8988T (cell line): Measurements from ENCODE around the gene PITPNB.

Source experiments
- DNase-seq: peaks from one replicate; pipeline ENCODE4 v3.0.0; 2011

Gene PITPNB

DNA sequence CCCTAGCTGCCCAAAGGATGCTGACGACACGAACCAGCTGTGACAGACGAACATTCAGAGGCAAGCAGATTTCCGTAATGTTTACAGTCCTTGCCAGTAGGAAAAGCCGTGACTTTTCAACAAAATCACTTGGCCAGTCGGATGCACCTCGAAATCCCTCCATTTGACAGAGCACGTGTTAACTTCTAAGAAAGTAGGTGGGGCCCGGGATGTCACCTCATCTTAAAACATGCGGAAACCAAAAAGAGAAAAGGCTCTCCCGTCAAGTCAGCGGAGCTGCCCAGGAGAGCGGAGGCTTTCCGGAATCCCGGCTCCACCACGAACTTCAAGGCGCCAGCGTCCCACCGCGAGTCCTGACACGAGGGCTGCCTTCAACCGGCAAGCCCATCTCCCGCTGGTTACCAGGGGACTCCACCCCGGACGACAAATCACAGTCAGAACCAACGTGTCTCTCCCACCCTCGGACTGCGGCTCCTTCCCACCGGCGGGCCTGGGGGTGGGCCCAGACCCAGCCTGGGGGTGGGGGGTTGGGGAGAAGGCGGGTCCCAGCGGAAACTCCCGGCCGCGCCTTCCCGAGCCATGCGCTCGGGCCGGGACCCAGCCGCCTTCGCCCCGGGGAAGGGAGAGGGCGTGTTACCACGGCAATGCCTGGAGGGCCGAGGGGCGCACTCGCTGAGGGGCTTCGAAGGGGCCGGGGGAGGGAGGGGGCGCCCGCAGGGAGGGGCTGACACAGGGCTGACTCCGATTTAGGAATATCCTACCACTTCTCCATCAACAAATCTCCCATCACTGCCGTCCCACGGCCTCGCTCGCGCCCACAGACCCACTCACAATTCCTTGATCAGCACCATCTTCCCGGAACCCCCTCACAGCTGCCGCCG is 475 bp downstream of the PITPNB start:
- DNase-seq, result no peak

DNA sequence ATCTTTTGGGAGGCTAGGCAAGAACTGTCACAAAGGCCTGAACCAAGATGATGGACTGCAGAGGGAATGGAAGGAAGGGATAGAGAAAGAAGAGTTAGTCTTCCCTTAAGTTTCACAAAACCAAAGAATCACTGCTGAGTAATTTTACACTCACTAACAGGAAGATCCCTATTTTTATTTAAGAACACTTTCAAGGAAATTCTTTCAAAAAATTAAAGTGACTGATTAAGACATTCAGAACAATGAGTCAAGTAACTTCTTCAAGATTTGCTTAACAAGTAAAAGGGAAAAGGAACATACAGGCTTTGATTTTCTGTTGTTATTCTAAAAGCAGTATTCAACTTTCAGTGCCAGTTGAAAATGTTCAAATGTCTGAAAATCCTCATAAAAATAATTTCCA is 3.1 kb downstream of the PITPNB start:
- no peak for DNase-seq

DNA sequence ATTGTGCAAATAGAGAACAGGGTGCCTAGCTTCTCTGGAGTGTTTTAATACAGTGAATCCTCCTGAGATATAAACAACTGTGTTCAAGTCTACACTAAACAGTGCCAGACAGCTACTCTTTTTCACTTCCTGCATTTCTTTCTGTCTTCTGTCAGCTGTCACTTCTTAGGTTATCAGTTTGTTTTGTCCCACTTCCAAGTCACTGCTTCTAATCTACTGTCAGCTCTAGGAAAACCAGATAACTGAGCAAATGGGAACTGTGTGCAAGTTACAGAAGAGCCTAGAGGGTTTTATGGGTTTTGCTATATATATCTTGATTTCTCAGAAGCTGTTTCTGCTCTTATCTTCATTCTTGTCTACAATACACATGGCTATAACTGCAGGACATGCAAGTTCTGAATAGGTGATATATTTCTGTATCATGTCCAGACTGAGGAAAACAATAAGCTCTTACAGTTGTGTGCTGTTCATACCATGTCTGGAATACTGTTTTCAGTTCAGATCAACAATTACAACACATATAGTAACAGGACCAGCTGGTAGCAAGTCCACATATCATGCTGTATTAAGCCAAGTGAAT is 5.8 kb downstream of the PITPNB start:
- no peak for DNase-seq

DNA sequence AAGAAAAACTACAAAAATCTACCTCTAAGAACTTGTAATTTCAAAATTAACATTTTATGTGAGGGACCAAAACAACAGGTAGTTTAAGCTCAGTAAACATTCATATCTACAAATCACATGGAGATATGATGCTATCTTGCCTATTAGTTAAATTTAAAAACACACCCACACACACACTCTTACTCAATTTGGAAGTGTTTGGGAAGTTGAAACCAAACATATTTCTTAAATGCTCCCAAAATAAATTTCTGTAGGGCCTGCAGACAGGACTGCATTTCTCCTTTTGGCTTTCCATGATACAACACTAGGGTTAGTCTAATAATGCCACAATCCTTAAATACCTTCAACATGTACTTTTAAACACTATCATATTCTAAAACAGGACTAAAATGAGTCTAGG is 7.0 kb downstream of the PITPNB start:
- no peak for DNase-seq

DNA sequence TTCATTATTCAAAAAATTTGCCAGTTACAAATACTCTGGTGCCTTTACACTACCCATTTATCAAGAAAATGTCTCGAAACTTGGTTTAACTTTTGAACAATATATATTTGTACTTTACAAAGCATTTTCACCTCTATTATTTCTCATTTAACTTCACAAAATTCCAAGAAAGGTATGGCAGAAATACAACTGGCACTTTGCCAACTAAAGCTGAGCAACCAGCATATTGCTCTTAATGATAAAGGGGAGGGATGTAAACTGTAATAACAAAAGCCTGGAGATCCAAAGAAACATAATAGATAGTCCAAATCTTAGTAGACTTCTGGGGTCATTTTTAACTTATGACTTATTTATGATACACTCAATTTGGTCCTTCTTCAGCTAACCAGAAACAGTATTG is 7.7 kb downstream of the PITPNB start:
- no peak for DNase-seq

DNA sequence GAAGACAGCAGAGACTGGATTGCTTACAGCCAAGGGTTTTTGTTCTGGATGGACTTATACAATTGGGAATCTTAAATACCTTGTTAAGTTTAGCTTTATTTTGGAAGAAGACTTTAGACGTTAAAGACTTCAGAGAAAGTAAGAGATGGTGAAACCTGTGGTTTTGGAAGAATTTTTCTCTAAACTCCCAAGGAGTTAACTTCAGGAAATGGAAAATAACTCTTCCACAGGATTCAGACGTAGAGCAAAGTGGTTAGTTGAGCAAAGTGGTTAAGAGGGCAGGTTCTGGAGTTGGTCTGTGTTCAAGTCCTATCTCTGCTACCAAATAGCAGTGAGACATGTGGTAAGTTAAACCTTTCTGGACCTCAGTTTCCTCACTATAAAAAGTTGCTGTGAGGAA is 12.8 kb downstream of the PITPNB start:
- DNase-seq, result no peak

DNA sequence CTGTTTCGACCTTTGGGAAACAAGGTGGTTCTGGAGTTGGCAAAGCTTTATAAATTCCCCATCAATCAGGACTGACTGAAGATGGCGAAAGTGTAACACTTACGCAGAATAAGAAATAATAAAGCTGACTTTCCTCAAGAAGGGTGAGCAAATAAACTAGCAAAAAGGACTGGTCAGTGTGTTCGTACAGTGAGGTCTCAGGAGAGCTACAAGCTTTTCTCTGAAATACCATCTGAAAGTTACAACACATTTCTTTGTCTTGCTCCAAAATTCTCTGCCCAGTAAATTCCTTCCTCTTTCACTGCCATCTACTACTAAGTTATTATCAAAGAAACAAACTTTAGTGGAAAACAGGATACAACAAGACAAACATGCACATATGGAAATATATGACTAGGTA is 13.4 kb downstream of the PITPNB start:
- DNase-seq, result no peak

DNA sequence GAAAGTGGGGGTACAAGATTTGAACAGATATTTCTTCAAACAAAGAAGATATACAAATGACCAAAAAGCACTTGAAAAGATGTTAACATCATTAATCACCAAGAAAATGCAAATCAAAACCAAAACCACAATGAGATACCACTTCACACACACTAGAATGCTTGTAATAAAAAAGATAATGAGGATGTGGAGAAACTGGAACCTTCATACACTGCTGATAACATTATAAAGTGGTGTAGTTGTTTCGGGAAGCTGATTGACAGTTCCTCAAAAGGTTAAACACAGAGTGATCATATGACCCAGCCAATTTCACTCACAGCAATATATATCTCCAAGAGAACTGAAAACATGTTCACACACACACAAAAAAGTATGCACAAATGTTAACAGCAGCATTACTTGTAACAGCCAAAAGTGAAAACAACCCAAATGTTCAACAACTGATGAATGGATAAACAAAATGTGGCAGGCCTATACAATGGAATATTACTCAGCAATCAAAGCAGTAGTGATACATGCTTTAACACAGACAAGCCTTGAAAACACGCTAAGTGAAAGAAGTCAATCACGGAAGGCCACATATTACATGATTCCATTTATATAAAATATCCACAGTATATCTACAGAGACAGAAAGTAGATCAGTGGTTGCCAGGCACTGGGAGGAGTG is 15.1 kb downstream of the PITPNB start:
- no peak for DNase-seq

DNA sequence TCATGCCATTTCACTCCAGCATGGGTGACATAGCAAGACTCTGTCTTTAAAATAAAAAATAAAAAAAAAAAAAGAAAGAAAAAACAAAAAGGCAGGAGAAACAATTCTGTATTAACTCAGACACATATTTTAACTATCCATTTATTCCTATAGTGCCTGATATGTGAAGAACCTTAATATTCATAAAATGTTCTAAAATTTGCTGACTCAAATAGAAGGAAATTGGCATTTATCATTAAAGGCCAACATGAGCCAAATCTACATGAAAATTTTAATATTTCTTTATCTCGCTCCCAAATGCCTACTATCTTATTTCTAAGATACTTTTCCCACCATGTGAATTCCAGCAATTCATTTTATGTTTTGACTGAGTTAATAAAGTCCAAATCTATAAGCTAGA is 18.9 kb downstream of the PITPNB start:
- DNase-seq, result no peak

DNA sequence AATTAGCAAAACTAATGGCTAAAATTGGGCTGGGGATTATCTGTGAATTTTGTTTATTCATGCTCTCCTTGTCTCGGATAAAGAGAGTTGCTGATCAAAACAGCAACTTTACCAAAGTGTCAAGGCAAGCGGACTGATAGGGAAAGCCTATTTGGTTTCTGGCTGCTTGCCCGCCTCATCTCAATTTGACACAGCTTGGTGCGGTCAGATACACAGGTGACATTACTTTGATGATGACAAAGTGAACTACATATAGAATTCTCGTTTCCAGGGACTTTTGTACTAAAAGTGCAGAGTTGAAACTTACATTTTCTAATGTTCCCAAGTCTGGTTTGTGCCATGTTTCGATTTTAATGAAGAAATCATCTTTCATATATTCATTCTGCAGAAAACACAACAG is 22.8 kb downstream of the PITPNB start:
- DNase-seq, result no peak

DNA sequence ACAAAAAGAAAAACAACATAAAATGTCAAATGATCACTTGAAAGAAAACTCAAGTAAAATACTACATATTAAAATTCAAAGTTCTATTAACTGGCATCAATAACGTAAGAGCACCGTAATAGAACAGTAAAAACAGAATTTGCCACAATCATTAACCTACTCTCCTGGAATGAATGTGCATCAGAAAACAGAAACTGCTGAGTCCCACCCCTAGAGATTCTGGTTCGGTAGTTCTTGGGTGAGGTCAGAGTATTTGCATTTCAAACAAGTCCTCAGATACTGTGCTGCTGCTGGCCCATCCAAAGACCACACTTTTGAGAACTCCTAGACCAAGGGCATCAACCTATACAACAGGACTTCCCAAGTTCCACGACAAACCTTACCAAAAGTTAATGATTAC is 23.5 kb downstream of the PITPNB start:
- no peak for DNase-seq

DNA sequence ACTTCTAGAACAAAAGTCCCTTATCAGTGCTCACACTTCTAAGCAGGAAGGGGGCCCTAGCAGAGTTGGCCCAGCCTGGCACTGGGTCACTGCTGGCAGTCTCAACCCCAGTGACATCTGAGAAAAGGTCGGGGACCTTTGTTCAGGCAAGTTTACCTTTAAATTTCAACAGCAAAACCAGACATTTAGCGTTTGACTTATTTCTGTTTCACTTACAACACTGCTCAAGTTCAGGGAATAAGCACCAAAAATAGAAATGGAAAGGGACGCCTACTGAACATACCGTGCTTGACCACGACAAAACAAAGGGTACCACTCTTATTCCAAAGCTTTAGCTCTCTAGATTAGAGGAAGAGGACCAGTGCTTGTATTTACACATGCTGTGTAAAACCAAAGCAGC is 26.2 kb downstream of the PITPNB start:
- DNase-seq, result no peak

DNA sequence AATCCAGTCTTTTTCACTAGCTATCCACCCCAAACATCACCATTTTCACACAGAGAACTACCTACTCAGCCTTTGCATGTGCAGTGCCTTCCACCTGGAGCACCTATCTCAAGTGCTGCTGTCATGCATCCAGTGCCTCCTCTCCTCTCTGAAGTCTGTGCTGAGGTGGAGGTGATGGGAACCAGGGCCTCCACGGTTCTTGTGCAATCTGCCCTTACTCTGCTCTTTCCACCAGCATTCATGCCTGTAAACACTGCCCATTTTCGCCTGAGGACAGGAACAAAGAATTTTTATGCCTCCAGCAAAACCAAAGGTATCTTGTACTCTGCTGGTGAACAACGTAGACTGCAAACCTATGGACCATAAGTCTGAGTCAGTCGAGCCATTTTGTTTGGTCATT is 27.0 kb downstream of the PITPNB start:
- no peak for DNase-seq

DNA sequence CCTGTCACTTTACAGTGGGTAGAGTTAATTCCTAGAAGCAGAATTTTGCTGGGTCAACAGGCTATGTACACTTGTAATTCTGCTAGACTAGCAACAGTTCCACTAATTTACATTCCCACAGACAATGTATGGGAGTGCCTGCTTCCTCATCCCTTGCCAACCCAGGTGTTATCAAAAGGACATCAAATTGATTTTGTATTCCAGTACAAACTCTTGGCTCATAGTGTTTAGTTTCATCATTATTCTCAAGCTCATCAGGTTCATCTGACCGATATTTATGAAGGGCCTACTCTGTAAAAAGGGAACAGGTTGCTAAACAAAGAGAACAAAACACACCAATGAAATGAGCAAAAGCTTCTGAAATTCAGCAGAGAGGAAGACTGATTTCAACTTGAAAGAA is 30.7 kb downstream of the PITPNB start:
- DNase-seq, result no peak

DNA sequence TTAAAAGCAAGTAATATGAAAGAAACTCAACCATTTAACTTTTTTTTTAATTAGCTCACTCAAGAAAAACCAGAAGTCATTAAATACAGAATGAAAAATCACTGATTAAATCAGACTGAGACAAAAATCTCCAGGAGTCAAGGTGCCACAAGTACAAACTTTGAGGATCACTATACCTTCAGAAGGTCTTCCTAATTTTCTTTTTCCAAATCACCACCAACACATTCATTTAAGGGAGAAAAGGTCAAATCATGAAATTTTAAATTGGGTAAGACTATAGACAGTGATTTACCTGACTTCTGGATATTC is 32.3 kb downstream of the PITPNB start:
- no peak for DNase-seq

DNA sequence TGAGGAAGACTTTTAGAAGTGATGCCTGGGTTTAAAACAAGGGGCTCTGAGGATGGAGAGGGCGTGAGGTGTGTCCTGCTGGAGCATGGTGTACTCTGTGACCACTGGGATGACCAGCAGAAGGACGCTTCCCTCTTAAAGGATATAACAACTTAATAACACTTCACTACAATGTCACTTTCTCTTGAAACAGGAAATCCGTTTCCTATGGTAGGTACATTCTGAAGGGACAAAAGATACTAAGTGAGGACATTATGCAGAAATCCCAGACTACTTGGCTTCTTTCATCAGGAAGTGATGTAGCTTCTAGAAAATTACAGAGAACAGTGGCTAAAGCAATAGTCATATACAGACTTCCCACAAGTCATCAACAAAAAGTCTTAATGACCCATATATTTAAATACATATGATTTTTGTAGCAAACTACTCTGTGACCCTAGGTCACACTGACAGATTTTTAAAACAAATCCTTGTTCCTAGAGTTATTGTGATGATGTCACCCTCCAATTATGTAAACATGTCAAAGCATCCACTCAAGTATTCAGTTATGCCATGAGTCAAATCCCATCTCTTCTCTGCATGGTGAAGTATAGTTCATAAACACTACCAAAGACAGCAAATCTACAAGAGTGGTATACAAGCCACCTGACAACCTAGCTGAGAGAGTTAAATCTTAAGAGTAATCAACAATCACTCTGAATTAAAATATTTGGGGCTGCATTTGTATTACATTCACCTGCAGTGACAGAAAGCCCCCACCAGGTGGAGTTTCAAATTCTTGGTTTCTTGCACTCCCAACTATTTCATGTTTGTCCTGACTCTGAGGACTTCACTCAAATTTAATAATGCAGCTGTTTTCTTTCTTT is 32.8 kb downstream of the PITPNB start:
- no peak for DNase-seq

DNA sequence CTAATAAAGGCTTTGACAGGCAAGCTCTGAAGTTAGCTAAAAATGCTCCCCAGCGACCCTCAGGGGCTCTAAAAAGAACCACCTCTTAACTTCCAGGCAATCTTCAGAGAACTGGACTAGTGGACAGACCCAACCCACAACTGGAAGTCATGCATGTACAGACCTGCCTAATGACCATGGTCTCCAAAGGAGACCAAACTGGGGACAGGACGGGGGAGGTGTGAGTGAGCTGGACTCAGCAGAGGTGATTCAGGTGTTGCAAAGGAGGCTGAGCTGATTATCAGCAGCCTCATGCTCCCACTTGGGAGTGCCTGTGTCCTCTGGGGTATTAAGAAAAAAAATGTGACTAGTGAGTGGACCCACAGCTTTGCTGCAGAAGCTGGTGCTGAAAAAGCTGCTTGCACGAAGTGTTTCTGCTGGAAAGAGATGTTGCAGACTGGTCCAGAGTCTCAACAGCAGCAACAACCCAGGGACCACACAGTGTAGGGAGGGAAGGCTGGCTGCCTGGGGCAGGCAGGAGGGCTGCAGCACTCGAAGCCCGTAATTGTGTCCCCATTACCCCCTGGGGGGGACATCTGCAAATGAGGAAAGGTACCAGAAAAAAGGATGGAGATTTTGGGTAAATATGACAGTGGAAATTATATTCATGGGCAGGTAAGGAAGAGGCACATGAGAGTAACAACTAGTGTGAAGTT is 35.3 kb downstream of the PITPNB start:
- no peak for DNase-seq

DNA sequence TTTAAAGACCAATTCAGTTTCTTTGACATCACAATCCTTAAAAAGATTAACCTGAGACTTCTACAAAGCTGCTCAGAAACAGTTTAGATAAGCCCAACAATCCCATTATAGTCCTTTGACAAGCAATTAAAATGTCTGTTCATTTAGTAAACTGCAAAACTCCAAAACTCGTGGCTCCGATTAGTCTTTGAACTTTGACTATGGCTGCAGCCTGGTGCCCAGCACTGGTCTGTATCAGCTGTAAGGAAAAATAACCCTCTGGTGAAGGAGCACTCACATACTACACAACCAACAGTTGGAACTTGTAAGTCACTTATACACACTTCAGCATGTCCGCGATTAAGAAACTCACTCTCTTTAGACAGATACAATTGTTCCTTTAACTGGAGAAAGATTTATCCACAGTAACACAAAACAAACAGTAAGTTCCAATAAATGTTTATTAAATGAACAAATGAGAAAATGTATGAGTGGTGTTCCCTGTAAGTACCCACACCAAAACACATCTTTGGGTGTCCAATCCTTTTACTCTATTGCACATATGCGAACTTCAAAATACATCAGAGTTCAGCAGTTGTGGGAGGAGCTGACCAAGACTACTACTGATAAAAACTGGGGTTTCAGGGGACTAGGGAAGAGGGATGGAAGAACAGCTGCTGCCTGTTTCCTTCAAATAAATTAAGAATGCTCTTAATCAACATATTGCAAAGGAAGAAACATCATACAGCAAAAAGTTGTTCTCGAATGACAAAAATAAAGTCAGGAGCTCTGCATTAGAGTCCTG is 36.4 kb downstream of the PITPNB start:
- DNase-seq, result no peak

DNA sequence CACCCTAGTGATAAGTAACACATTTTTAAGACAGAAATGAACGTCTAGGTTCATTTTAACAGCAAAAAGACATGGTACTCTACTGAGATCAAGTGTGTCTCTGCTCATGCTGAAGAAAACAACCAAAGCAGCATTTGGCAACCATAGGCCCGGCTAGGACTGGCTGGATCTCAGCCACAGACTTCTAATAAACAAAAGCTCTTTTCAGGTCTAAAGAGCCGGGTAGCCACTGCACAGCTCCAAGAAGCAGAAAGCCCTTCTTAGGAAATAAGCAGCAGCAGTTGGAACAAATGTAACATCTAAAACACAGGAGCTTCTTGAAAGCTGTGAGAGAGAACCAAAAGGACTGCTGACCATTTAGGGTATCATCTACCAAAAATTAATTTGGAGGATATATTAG is 37.6 kb downstream of the PITPNB start:
- DNase-seq, result no peak

DNA sequence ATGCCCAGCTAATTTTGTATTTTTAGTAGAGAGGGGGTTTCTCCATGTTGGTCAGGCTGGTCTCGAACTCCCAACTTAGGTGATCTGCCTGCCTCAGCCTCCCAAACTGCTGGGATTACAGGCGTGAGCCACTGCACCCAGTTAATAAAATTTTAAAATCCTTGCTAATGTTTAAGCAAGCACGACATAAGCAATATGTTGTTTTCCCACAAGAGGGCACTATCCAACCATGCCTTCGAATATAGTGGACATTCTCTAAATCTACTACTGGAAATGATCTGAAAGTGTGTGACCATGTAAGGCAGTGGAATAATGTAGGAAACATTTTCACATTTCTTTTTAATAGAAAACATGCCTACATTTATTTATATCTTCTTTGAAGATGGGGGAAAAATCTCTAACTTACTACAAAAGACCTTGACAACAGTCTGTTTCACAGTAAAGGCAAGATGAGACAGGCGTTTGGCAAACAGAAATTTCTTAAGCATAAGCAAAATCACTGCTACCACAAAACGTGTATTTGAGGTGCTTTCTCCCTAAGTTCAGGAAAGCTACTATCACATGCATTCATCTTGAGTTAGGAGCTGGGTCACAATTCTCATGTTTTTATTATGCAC is 38.2 kb downstream of the PITPNB start:
- DNase-seq, result no peak

DNA sequence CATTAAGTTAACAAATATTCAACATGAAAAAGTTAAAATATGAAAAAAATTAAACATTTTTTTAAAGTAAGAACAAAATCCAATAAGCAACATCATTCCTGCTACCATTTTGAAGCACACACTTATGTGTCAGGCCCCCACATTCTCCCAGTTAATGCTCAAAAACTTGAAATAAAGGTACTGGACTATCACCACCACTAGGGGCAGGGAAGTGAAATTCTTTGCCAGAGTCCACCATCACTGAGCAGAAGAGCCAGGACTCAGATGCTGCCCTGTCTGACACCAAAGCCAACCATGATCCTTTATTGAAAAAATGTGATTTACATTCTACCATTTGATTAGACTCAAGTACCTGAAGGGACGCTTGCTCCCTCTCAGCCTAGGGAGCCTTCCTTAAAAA is 39.1 kb downstream of the PITPNB start:
- DNase-seq, result no peak

DNA sequence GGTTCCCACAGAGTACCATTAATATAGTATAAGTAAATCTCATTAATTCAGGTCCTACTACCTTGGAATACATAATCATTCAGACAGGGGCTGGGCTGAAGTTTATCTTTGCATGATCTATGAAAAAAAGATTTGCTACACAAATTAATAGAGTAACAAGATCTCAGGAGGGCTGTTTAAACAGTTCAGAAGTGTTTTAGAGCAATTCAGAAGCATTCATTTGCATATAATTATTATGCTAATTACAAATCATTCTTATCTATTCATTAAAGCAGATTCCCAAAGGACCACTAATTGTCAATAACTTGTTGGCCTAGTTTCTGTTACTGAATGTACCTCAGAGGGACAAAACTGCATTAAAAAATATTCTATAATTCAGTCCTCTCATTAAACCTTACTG is 40.5 kb downstream of the PITPNB start:
- no peak for DNase-seq
